Posterior cingulate gyrus (tissue), 11 donors: Measurements from ENCODE around the gene RHOBTB3.
"Not testable (repeated sequence)": the region's sequence is repeated elsewhere in the genome, so short reads cannot be mapped to it uniquely, and the experiment has no call there.

ENCODE experiments used
- DNase-seq, 10 donors: peaks; one replicate each; pipeline versions ENCODE4 v3.0.0 to v3.0.0-alpha.2; 2020 to 2021; ENCODE audit warnings: mixed read lengths in 3 of 10
- intact Hi-C: fragments of 100-400 bp; cut with DNase I; formaldehyde crosslinking; loops from one replicate; pipeline ENCODE4 v1.15.1; 2023

Gene RHOBTB3

GRCh38 chr5:95835682-95836385 is 104.7 kb downstream of the RHOBTB3 start:
- no peak for DNase-seq
- intact Hi-C loops: no loop called here

- DNase-seq: no peak
- intact Hi-C loops: no loop called here
Measured at GRCh38 chr5:95836544-95836943, 105.4 kb downstream of the RHOBTB3 start.

- intact Hi-C loops, DNase-seq: not testable (repeated sequence)
Measured at GRCh38 chr5:95836971-95837370, 105.8 kb downstream of the RHOBTB3 start.

GRCh38 chr5:95837492-95837891 is 106.4 kb downstream of the RHOBTB3 start:
- DNase-seq: peak in 1 of 10 donors; percentile 69
- intact Hi-C loops: no loop called here

- intact Hi-C loops: no loop called here
- peak in 5 of 10 donors; percentile 56 to 92 (median 62) for DNase-seq
Measured at GRCh38 chr5:95838001-95838520, 106.9 kb downstream of the RHOBTB3 start.

GRCh38 chr5:95838556-95838955 is 107.4 kb downstream of the RHOBTB3 start:
- intact Hi-C loops: no loop called here
- DNase-seq: no peak

- intact Hi-C loops: no loop called here
- no peak for DNase-seq
Measured at GRCh38 chr5:95839658-95840057, 108.5 kb downstream of the RHOBTB3 start.

GRCh38 chr5:95840956-95841705 is 110.0 kb downstream of the RHOBTB3 start:
- DNase-seq: no peak
- intact Hi-C loops: no loop called here

- intact Hi-C loops: no loop called here
- no peak for DNase-seq
Measured at GRCh38 chr5:95841914-95842812, 111.0 kb downstream of the RHOBTB3 start.

GRCh38 chr5:95842854-95843544 is 111.9 kb downstream of the RHOBTB3 start:
- intact Hi-C loops: no loop called here
- DNase-seq: peak in 2 of 10 donors; percentile 38 to 49

- DNase-seq: no peak
- intact Hi-C loops: no loop called here
Measured at GRCh38 chr5:95843733-95844223, 112.6 kb downstream of the RHOBTB3 start.

GRCh38 chr5:95845391-95845790 is 114.3 kb downstream of the RHOBTB3 start:
- intact Hi-C loops: loop anchor here (5.0 kb wide), 1 partner anchor 183 kb away; no protein-coding TSS in a partner anchor
- no peak for DNase-seq
